ENCODE results near the gene KCTD17. TPM values are rescaled to one million over a fixed set of nuclear protein-coding genes. Genes with fewer than 3 reads are reported as not detected.

The KCTD17 gene
- total RNA-seq, 1 donor from 2014 or later: 19.2 TPM

DNA sequence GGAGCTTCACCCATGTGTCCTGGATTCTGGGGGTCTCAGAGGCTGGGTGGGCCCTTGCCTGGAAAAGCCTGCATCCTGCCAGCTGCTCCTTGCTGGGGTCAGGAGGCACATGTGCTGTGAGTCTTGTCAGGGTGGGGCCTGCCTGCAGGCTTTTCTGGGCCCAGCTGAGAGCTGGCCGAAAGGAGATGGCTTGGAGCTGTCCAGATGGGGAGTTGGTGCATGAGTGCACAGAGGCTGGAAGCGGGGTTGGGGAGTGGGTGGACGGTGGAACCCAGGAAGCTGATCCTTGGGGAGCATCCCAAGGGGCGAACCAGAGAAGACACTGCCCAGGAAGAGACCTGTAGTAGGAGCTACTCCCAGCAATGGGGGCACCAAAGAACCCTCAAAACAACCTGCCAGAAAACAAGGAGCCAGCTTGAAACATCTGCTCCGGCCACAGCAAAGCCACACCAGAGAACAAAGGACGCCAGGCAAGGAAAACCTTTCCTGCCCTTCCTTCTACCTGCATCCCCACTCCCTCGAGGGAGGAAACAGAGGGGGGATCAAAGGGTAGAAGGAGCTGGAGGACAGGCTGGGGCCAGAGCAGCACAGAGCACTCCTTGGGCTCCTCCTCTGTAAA lies 8.2 kb upstream of the KCTD17 start:
- no peak overlapping the region for H3K4me3 ChIP-seq

DNA sequence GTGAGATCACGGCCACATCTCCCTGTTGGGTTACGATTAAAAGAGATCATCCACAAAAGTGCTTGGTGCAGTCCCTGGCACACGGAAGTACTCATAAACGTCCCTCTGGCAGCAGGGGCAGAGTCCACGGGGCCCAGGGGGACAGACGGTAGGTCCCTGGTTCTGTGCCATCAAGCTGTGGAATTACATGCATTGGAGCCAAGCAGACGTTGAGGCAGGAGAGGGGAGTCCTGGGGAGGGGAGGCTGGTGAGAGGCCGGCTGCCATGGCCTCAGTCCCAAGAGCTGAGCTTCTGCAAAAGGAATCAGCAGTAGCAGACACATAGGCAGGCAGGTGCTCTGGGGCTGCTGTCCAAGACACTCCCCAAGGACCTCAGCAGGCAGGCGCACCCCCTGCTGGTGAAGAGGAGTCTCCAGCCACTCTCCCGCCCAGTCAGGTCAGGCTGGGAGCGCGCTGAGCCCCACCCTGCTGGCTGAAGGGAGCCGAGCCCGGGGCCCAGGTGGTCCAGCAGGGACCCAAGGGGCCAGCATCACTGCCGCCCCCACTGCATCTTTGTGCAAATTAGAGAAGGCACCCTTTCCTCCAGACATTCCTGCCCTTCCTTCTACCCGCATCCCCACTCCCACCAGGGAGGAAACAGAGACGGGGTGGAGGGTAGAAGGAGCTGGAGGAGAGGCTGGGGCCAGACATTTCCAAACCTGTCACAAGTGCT lies 7.6 kb upstream of the KCTD17 start:
- intact Hi-C loops (cut with DNase I): no loop called here
- Histone ChIP-seq H3K4me1 (no peaks in the 10 kb centered on the region), H3K27ac (no peak overlapping the region), H3K36me3 (no peaks in the 10 kb centered on the region), H3K4me3 (no peak overlapping the region), H3K27me3 (no peaks in the 10 kb centered on the region), H3K9me3 (no peaks in the 10 kb centered on the region)
- ATAC-seq: peak; percentile 97
- TF ChIP-seq, protein P1, sequence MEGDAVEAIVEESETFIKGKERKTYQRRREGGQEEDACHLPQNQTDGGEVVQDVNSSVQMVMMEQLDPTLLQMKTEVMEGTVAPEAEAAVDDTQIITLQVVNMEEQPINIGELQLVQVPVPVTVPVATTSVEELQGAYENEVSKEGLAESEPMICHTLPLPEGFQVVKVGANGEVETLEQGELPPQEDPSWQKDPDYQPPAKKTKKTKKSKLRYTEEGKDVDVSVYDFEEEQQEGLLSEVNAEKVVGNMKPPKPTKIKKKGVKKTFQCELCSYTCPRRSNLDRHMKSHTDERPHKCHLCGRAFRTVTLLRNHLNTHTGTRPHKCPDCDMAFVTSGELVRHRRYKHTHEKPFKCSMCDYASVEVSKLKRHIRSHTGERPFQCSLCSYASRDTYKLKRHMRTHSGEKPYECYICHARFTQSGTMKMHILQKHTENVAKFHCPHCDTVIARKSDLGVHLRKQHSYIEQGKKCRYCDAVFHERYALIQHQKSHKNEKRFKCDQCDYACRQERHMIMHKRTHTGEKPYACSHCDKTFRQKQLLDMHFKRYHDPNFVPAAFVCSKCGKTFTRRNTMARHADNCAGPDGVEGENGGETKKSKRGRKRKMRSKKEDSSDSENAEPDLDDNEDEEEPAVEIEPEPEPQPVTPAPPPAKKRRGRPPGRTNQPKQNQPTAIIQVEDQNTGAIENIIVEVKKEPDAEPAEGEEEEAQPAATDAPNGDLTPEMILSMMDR (IDR thresholded peaks at IDR 0.05): peak; percentile 76
- peak; percentile 90 for DNase-seq

More for the DNA sequence above, 8.2 kb upstream of the KCTD17 start:
- Histone ChIP-seq H3K9me3 (no peaks in the 10 kb centered on the region), H3K27ac (no peak overlapping the region), H3K27me3 (no peaks in the 10 kb centered on the region), H3K36me3 (no peaks in the 10 kb centered on the region), H3K4me1 (no peaks in the 10 kb centered on the region)
- intact Hi-C loops (cut with DNase I): no loop called here
- ATAC-seq (no peak), DNase-seq (no peak)
- TF ChIP-seq, protein P1 (IDR thresholded peaks at IDR 0.05): no peak

DNA sequence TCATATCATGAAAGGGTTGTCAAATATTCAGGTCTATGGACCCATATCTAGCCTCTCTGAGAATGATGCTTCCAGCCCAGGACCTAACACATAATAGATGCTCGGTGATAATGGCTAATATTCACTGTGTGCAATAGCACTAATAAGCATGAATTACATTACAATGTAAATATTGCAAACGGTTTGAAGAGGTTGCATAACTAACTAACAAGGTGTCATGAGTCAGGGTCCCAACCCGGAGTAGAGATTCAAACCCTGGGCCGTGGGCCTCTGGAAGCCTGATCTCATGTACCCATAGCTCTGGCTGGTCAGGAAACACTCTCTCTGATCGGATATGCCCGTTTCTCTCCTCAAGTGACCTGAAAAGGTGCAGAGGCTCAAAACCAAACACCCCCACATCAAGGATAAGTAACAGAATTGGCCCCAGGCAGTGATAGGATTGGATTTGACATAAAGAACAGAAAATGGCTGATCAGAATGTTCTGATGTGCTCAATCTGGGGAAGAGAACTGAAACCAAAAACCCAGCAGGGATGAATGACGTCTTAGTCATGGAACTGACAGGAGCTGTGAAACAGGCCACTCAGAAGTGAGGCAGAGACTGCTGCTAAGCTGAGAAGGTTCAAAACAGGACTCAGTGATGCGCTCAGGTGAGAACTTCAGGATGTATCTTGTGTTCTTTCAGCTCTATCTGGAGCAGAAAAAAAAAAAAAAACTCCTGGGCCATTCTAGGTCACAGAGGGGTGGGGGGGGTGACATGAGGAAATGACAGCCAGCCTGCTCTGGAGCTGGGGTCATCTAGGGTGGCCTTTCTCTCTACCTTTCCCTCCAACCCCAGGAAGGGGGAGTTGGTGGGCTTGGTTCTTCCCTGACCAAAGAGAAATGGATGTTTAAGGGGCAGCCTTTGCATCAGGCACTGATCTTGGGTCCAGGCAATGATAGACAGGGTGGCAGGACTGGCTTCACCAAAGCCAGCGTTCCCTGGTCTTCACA lies 6.6 kb upstream of the KCTD17 start:
- ATAC-seq: no peak

DNA sequence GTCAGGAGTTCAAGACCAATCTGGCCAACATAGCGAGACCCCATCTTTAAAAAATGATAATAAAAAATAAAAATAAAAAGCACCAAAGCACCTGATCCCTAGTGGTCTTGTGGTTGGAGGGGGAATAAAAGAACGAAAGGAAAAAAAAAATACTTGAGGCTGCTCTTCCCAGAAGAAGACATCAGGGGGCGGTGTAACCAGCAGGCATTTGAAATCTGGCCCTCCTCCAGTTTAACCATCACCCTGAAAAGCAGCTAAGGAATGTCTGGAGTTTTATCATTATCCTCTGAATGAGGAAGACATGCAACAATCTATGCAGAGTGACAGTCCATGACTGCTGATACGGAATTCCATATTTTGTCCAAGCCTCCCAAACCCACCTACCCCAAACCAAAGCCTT lies 5.6 kb upstream of the KCTD17 start:
- DNase-seq: no peak
- no peak for ATAC-seq
- no peaks in the 10 kb centered on the region for H3K4me1 ChIP-seq
- H3K9me3 ChIP-seq: no peaks in the 10 kb centered on the region
- H3K36me3 ChIP-seq: no peaks in the 10 kb centered on the region
- no peaks in the 10 kb centered on the region for H3K27me3 ChIP-seq
- no peak overlapping the region for H3K27ac ChIP-seq
- H3K4me3 ChIP-seq: no peak overlapping the region
- intact Hi-C loops (cut with DNase I): no loop called here
- TF ChIP-seq, protein P1 (IDR thresholded peaks at IDR 0.05): peak; percentile 32

More for the DNA sequence above, 6.6 kb upstream of the KCTD17 start:
- H3K27me3 ChIP-seq: no peaks in the 10 kb centered on the region
- no peaks in the 10 kb centered on the region for H3K36me3 ChIP-seq
- no peaks in the 10 kb centered on the region for H3K9me3 ChIP-seq
- DNase-seq: no peak
- TF ChIP-seq, protein P1 (IDR thresholded peaks at IDR 0.05): no peak
- no peak overlapping the region for H3K27ac ChIP-seq
- H3K4me3 ChIP-seq: no peak overlapping the region
- intact Hi-C loops (cut with DNase I): no loop called here
- H3K4me1 ChIP-seq: no peaks in the 10 kb centered on the region

DNA sequence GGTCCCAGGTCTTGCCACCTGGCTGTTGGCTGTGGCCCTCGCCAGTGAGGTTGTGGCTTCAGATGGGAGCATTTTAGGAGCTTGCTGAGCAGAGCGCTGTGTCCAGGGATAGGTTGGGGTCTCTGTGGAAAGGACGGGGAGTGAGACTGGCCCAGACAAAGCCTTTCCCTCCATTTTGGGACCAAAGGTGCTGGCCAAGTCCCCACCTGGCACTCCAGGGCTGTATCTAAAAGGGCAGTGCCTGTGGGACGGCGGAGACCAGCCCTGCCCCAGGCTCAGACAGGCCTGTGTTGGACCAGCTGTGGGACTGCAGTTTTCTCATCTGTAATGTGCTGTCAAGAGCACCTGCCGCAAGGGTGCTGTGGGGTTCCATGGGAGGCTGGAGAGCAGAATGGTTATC lies 5.0 kb upstream of the KCTD17 start:
- TF ChIP-seq, protein P1 (IDR thresholded peaks at IDR 0.05): no peak
- no peak for ATAC-seq
- intact Hi-C loops (cut with DNase I): no loop called here
- Histone ChIP-seq H3K4me3 (no peak overlapping the region), H3K27me3 (no peaks in the 10 kb centered on the region), H3K36me3 (no peaks in the 10 kb centered on the region), H3K27ac (no peak overlapping the region), H3K9me3 (no peaks in the 10 kb centered on the region), H3K4me1 (no peaks in the 10 kb centered on the region)
- no peak for DNase-seq
